Measurements from ENCODE around the gene SPEM1. TPM values are rescaled to one million over a fixed set of nuclear protein-coding genes. Genes with fewer than 3 reads are reported as not detected.

The SPEM1 gene
- polyA plus RNA-seq, 10 donors = not detected

GRCh38 chr17:7398612-7399011, 21.5 kb upstream of the SPEM1 start:
- DNase-seq = no peak

GRCh38 chr17:7403043-7403726, 16.9 kb upstream of the SPEM1 start:
- DNase-seq = no peak

GRCh38 chr17:7403727-7403976, 16.5 kb upstream of the SPEM1 start:
- DNase-seq = no peak

- peak; percentile 99 to 100 (median 99) for DNase-seq
These were observed 16.0 kb upstream of the SPEM1 start, which contains the start of gene TMEM256 for GRCh38 chr17:7403977-7404736. TMEM256 (minus strand) TSS chr17:7404097; CDS start chr17:7404084, 13 bp downstream.

GRCh38 chr17:7404737-7405349, 15.3 kb upstream of the SPEM1 start:
- peak in 1 of 3 donors; percentile 65 for DNase-seq

GRCh38 chr17:7405350-7406234, 14.5 kb upstream of the SPEM1 start:
- peak in 2 of 3 donors; percentile 46 to 84 for DNase-seq

GRCh38 chr17:7406235-7406825, 13.8 kb upstream of the SPEM1 start:
- peak in 1 of 3 donors; percentile 33 for DNase-seq

GRCh38 chr17:7407082-7407481, 13.0 kb upstream of the SPEM1 start:
- no peak for DNase-seq

- DNase-seq = no peak
These were observed 12.5 kb upstream of the SPEM1 start, which contains the start of gene NLGN2 for GRCh38 chr17:7407485-7408251. NLGN2 (plus strand) TSS chr17:7407845; CDS start chr17:7408256, 411 bp downstream.

- DNase-seq = no peak
These were observed 11.8 kb upstream of the SPEM1 start for GRCh38 chr17:7408252-7408727.

- no peak for DNase-seq
These were observed 11.3 kb upstream of the SPEM1 start for GRCh38 chr17:7408863-7409262.

GRCh38 chr17:7409716-7410115, 10.4 kb upstream of the SPEM1 start:
- DNase-seq = no peak

- DNase-seq = no peak
These were observed 9.3 kb upstream of the SPEM1 start for GRCh38 chr17:7410634-7411426.

- no peak for DNase-seq
These were observed 8.7 kb upstream of the SPEM1 start for GRCh38 chr17:7411427-7411750.

GRCh38 chr17:7413346-7413985, 6.7 kb upstream of the SPEM1 start:
- DNase-seq = no peak

- DNase-seq = no peak
These were observed 5.3 kb upstream of the SPEM1 start for GRCh38 chr17:7414837-7415236.

GRCh38 chr17:7415784-7416183, 4.3 kb upstream of the SPEM1 start:
- DNase-seq = no peak

GRCh38 chr17:7416323-7416722, 3.8 kb upstream of the SPEM1 start:
- DNase-seq = no peak

GRCh38 chr17:7417056-7417655, 3.0 kb upstream of the SPEM1 start:
- no peak for DNase-seq
